Suprapubic skin (tissue), 4 donors: Measurements from ENCODE around the gene OFD1. TPM values are rescaled to one million over a fixed set of nuclear protein-coding genes. Genes with fewer than 3 reads are reported as not detected.

Source experiments
- DNase-seq, 2 donors: peaks; one replicate each; pipeline ENCODE4 v3.0.0-alpha.2; 2019; ENCODE audit warnings: low spot score in 2 of 2
- H3K27ac ChIP-seq: fragments of 200-600 bp; sonication (generic); one replicate; pipeline ENCODE4 v1.5.1; 2019
- H3K27me3 ChIP-seq: fragments of 200-600 bp; sonication (generic); one replicate; pipeline ENCODE4 v1.5.1; 2019
- H3K36me3 ChIP-seq: fragments of 200-600 bp; sonication (generic); one replicate; pipeline ENCODE4 v1.5.1; 2019
- H3K4me1 ChIP-seq: fragments of 200-600 bp; sonication (generic); one replicate; pipeline ENCODE4 v1.5.1; 2019
- H3K4me3 ChIP-seq: fragments of 200-600 bp; sonication (generic); one replicate; pipeline ENCODE4 v1.5.1; 2019; ENCODE audit warnings: mild to moderate bottlenecking
- H3K9me3 ChIP-seq: fragments of 200-600 bp; sonication (generic); one replicate; pipeline ENCODE4 v1.5.1; 2019
- EP300 ChIP-seq: sonication (generic); formaldehyde crosslinking; IDR thresholded peaks from one replicate; pipeline ENCODE4 v1.6.1; 2017; ENCODE audit warnings: antibody characterized with exemption
- POLR2A ChIP-seq, 2 donors: fragments of 450-650 bp; IDR thresholded peaks; one replicate each; pipeline ENCODE4 v1.6.1; 2017; ENCODE audit warnings: antibody characterized with exemption in 2 of 2, mild to moderate bottlenecking in 2 of 2, moderate library complexity in 2 of 2
- POLR2AphosphoS5 ChIP-seq, 3 donors: sonication (generic); formaldehyde crosslinking; IDR thresholded peaks; one replicate each; pipeline ENCODE4 v1.6.1; 2017; ENCODE audit warnings: antibody characterized with exemption in 3 of 3
- WGBS: methylation state at CpG from one replicate; pipeline ENCODE4 v1.1.5; 2018; 5-methylcytosine and 5-hydroxymethylcytosine counted together
- total RNA-seq, 4 donors: library from RNA; depleted of rRNA; stranded (reverse); fragments of >200 nt; gene quantifications; one replicate each; pipeline ENCODE4 v1.1.0, GENCODE V29; 2016
- TF ChIP-seq, protein P1 (sequence below), 2 donors: fragments of 200-600 bp in 1 of 2; fragments of 450-650 bp in 1 of 2; sonication (generic) in 1 of 2; IDR thresholded peaks; one replicate each; pipeline ENCODE4 v1.5.1; 2016 to 2019; ENCODE audit warnings: antibody characterized with exemption in 2 of 2, mild to moderate bottlenecking in 1 of 2, moderate library complexity in 1 of 2

Gene OFD1
- total RNA-seq, 4 donors from 2014 or later = 19.1 to 68.4 (median 32.5) TPM

DNA sequence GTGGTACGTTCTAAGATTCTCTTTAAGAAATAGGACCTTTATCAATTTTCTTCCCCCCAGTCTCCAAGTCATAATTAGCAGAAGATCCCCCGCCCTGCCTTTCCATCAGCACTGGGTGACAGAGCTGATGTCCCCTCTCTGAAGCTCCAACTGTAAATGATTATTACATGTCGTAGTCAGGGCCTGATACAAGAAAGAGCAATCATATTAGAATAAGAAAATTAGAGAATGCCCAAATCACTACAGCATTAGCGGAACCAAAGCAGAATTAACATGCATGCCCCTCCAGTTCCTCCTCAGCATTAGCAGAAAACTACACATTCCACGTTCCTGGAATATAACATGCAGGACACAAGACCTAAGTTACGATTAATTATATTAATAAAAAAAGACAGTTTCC lies 81.6 kb downstream of the OFD1 start:
- DNase-seq = no peak
- TF ChIP-seq POLR2AphosphoS5 (IDR thresholded peaks at IDR 0.05) (no peak), POLR2A (IDR thresholded peaks at IDR 0.05) (no peak), EP300 (no peak)
- TF ChIP-seq, protein P1, sequence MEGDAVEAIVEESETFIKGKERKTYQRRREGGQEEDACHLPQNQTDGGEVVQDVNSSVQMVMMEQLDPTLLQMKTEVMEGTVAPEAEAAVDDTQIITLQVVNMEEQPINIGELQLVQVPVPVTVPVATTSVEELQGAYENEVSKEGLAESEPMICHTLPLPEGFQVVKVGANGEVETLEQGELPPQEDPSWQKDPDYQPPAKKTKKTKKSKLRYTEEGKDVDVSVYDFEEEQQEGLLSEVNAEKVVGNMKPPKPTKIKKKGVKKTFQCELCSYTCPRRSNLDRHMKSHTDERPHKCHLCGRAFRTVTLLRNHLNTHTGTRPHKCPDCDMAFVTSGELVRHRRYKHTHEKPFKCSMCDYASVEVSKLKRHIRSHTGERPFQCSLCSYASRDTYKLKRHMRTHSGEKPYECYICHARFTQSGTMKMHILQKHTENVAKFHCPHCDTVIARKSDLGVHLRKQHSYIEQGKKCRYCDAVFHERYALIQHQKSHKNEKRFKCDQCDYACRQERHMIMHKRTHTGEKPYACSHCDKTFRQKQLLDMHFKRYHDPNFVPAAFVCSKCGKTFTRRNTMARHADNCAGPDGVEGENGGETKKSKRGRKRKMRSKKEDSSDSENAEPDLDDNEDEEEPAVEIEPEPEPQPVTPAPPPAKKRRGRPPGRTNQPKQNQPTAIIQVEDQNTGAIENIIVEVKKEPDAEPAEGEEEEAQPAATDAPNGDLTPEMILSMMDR (IDR thresholded peaks at IDR 0.05) = no peak
- no peak overlapping the region for H3K27ac ChIP-seq
- no peaks in the 10 kb centered on the region for H3K36me3 ChIP-seq
- no peaks in the 10 kb centered on the region for H3K27me3 ChIP-seq
- no peaks in the 10 kb centered on the region for H3K4me1 ChIP-seq
- no peak overlapping the region for H3K4me3 ChIP-seq
- 87% methylated on average over 6 of the region's 6 CpGs for WGBS
- no peaks in the 10 kb centered on the region for H3K9me3 ChIP-seq

DNA sequence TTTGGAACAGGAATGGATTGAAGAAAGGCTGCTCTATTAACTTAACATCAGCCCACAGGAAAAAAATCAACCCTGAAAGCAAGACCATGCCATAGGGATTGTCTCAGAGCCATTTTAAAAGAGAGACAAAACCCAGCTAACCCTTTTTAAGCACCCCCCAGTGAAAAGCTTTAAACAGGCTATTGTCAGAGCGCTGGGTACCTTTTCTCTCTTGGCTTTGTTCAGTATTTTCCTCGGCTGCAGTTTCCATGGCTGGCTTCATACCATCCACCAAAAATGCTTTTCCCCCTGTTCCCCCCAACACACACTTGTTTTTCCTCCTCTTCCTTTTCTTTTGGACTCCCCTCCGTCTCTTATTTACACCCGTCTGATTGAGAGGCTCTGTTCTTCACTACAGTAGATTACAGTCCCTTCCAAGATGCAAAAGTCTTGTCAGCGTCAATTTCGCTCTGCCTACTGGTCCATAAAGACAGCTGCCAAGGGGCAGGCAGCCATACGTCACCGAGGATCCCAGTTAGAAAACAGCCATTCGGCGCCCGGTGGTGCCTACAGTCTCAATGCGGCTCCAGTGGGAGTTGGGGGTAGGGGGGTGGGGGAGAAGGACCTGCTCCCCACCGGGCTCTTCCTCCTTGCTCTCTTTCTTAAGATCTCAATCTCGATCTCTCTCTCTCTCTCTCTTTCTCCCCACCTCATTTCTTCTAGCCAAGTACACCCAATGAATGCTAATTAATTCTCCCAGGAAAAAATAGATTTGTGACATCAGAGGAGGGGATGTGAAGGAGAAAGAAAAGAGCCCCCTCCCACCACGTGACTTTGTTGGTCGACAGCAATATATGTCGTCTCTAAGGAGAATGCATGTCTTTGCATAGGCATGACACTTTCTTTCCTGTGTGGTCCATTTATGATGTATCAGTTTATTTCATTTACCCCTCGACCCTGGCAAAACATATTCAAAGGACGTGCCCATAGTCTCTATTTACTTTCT lies 82.4 kb downstream of the OFD1 start, which contains the start of gene GPM6B:
Gene GPM6B (minus strand): TSS at position 451 of the 985 bp plus-strand sequence. CDS start 189 bp downstream, at position 262.
- no peak for DNase-seq
- H3K27ac ChIP-seq = no peak within 1 kb of the TSS
- H3K4me3 ChIP-seq = no peak within 1 kb of the TSS
- TF ChIP-seq POLR2A (IDR thresholded peaks at IDR 0.05) (no peak), POLR2AphosphoS5 (IDR thresholded peaks at IDR 0.05) (no peak), EP300 (no peak)
- TF ChIP-seq, protein P1 (IDR thresholded peaks at IDR 0.05) = no peak
- no peaks in the 10 kb centered on the region for H3K9me3 ChIP-seq
- H3K27me3 ChIP-seq = no peaks in the 10 kb centered on the region
- WGBS = 30% methylated on average over 19 of the region's 19 CpGs
- no peaks in the 10 kb centered on the region for H3K4me1 ChIP-seq
- H3K36me3 ChIP-seq = no peaks in the 10 kb centered on the region

Other genes with a start within 250 kb of the OFD1 start
- under 1 TPM in 3 of 4 donors, not detected in 1; 0.19 to 0.68 (median 0.31) TPM for gene EGFL6, start 165.1 kb upstream of the OFD1 start, total RNA-seq
- 1 to 10 TPM; 1.7 to 4.7 (median 3.2) TPM for gene TCEANC, start 81.6 kb upstream of the OFD1 start, total RNA-seq
- 10 to 100 TPM; 20.3 to 43.6 (median 32.0) TPM for gene RAB9A, start 45.6 kb upstream of the OFD1 start, total RNA-seq
- gene TRAPPC2, start 128 bp upstream of the OFD1 start, total RNA-seq = 10 to 100 TPM in 3 of 4 donors, 1 to 10 TPM in 1; 9.7 to 16.9 (median 12.0) TPM
- 10 to 100 TPM in 2 of 4 donors, 1 to 10 TPM in 2; 6.6 to 21.7 (median 13.8) TPM for gene GPM6B, start 82.3 kb downstream of the OFD1 start, total RNA-seq